ENCODE data around the gene OR4S1.
"Not testable (repeated sequence)": the region's sequence is repeated elsewhere in the genome, so short reads cannot be mapped to it uniquely, and the experiment has no call there.

OR4S1 gene, protein sequence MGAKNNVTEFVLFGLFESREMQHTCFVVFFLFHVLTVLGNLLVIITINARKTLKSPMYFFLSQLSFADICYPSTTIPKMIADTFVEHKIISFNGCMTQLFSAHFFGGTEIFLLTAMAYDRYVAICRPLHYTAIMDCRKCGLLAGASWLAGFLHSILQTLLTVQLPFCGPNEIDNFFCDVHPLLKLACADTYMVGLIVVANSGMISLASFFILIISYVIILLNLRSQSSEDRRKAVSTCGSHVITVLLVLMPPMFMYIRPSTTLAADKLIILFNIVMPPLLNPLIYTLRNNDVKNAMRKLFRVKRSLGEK

DNA sequence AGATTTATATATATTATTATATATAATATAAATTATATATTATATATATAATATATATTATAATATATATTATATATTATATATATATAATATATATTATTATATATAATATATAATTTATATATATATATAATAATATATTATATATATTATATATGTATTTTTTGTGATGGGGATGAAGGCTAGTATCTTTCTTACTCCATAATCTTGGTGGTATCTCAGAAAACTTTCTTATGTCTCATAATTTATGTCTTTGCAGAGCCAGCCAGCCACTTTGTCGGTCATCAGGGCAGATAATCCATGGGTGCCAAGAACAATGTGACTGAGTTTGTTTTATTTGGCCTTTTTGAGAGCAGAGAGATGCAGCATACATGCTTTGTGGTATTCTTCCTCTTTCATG, at the start of gene OR4S1:
TSS of gene OR4S1 (plus strand) at position 301 of the 400 bp plus-strand sequence. CDS start at position 301, 0 bp downstream.
- no peak for DNase-seq

DNA sequence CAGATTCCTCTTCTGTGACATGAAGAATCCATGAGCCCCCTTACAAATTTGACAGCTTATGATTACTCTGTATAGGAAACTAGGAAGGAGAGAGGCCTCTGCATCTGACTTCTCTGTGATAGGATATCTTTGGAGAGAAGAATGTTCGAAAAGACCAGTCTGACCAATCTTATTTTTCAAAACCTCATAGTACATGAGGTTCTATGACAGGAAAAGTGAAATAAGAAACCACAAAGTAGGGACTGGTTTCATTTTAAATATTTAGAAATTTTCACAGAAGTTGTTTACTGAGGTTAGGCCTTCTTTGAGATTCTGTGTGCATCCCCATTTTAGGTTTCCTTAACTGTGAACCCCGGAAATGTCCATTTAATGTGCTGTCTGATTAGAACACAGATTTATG, 44.4 kb upstream of the OR4S1 start:
- no peak for DNase-seq

DNA sequence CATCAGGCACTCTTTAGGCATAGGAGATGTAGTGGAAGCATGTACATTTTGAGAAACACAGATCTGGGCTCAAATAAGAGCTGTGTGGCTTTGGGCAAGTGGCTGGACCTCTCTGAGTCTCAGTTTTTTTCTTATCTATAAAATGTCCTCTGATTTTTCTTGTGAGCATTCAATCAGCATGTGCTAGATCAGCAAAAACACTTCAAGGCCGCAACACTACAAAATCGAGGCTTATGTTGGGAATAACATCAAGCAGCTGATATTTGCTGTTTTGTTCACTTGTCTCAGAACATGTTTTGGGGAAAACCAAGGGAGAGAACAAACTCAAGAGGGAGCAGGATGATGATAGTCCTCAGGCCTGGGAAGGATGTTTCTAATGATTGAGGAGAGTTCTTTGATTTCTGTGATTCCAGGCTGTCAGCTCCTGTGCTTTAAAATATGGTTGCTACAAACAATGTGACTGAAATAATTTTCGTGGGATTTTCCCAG, 42.6 kb upstream of the OR4S1 start, which contains the start of gene OR4X1:
TSS of gene OR4X1 (plus strand) at position 439 of the 489 bp plus-strand sequence. CDS start at position 439, 0 bp downstream.
- no peak for DNase-seq

DNA sequence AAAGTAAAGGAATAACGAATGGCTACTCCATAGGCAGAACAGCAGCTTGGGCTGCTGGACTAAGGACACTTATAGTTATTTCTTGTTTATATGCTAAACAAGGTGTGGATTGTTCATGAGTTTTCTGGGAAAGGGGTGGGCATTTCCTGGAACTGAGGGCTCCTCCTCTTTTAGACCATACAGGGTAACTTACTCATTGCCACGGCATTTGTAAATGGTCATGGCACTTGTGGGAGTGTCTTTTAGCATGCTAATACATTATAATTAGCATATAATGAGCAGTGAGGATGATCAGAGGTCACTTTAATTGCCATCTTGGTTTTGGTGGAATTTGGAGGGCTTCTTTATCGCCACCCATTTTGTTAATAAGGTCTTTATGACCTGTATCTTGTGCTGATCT, 35.4 kb upstream of the OR4S1 start:
- DNase-seq: no peak

DNA sequence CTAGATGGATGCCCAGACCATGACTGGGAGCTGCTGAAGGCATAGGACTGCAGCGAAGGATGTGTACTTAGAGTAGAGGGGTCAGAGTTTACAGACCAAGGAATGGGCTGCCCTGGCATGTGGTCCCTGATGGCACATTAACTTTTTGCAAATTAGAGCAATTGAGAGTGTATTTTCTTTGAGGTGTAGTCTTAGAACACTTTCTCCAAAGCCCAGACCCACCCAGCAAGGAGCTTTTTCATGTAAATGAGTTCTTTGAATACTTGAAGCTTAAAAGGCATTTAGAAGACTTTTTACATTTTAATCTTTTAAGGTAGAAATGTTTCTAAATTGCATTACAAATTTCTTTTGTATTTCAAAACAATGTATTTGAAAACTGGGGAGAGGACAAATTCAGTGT, 33.4 kb upstream of the OR4S1 start:
- DNase-seq: no peak

GRCh38 chr11:48307760-48308386, 1.9 kb downstream of the OR4S1 start:
- DNase-seq: peak; percentile 38 to 85

DNA sequence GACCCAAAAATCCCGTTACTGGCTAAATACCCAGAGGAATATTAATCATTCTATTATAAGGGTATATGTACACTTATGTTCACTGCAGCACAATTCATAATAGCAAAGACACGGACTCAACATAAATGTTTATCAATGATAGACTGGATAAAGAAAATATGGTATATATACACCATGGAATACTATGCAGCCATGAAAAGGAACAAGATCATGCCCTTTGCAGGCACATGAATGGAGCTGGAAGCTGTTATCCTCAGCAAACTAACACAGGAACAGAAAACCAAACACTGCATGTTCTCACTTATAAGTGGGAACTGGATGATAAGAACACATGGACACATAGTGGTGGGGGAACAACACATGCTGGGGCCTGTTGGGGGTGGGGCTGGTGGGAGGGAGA, 7.6 kb downstream of the OR4S1 start:
- not testable (repeated sequence) for DNase-seq

GRCh38 chr11:48319813-48320212, 13.8 kb downstream of the OR4S1 start:
- DNase-seq: not testable (repeated sequence)

- DNase-seq: not testable (repeated sequence)
Measured at GRCh38 chr11:48324620-48325019, 18.6 kb downstream of the OR4S1 start, which contains the start of gene OR4C3. TSS of gene OR4C3 (plus strand) at chr11:48324920. CDS start at chr11:48325022, 102 bp downstream.

GRCh38 chr11:48341466-48341865, 35.4 kb downstream of the OR4S1 start:
- no peak for DNase-seq

- not testable (repeated sequence) for DNase-seq
Measured at GRCh38 chr11:48342505-48342904, 36.5 kb downstream of the OR4S1 start.

DNA sequence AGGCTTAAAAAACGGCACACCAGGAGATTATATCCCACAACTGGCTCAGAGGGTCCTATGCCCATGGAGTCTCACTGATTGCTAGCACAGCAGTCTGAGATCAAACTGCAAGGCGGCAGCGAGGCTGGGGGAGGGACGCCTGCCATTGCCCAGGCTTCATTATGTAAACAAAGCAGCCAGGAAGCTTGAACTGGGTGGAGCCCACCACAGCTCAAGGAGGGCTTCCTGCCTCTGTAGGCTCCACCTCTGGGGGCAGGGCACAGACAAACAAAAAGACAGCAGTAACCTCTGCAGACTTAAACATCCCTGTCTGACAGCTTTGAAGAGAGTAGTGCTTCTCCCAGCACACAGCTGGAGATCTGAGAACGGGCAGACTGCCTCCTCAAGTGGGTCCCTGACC, 40.3 kb downstream of the OR4S1 start:
- DNase-seq: not testable (repeated sequence)

- DNase-seq: no peak
Measured at GRCh38 chr11:48354013-48354412, 48.0 kb downstream of the OR4S1 start.

GRCh38 chr11:48354677-48355076, 48.7 kb downstream of the OR4S1 start:
- no peak for DNase-seq

All from NCI-H526 (cell line).